Rectal smooth muscle tissue (tissue), 1 donor: ENCODE measurements around the gene CATSPER1.

Experiments
- H3K27ac ChIP-seq: one replicate; pipeline ENCODE4 v1.7.0; 2013; ENCODE audit warnings: low read depth, low read length, inconsistent platforms
- H3K27me3 ChIP-seq: one replicate; pipeline ENCODE4 v1.7.0; 2013; ENCODE audit warnings: low read length; ENCODE audit not compliant: control insufficient read depth, insufficient read depth
- H3K36me3 ChIP-seq: one replicate; pipeline ENCODE4 v1.7.0; 2013; ENCODE audit warnings: low read length; ENCODE audit not compliant: control insufficient read depth, insufficient read depth
- H3K4me1 ChIP-seq: one replicate; pipeline ENCODE4 v1.7.0; 2013; ENCODE audit warnings: low read length; ENCODE audit not compliant: control insufficient read depth, insufficient read depth
- H3K4me3 ChIP-seq: one replicate; pipeline ENCODE4 v1.7.0; 2013; ENCODE audit warnings: low read length
- H3K9ac ChIP-seq: one replicate; pipeline ENCODE4 v1.7.0; 2013; ENCODE audit warnings: low read length

Gene CATSPER1

DNA sequence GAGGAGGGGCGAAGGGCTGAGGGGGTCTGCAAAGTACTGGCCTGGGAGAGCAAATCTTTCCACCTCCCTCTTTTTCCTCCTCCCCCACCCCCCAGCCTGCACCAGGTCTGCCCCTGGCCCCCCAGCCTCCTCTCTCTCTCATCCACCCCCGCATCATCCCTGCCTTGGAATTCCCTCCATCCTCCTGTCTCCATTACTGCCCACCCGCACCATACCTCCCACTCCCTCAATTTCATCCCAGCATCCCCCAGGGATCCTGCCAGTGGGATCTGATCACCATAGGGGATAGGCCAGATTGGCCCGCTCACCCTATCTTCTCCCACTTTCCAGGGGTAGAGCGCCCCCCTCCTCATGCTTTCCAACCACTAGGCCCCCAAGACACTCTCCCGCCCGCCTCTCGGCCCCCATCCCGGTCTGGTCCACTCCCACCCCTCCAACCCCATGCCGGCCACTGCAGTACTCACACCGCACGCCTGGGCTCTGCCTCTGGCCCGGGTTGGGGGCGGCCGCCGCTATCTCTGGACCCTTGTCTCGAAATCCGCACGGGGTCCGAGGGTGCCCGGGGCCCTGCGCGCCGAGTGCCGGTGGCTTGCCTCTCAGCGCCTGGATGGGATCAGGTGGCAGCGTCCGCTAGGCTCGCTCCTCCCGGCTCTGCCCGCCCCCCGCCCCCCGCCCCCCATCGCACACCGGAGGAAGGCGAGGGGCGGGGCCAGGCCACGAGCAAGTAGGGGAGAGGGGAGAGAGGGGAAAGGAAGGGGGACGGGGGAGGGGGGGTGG, 22.5 kb upstream of the CATSPER1 start, which contains the start of gene GAL3ST3:
Gene GAL3ST3 (minus strand): TSS at position 615 of the 777 bp plus-strand sequence. CDS start 3,746 bp downstream, outside the sequence.
- Histone ChIP-seq H3K9ac (no peak within 1 kb of the TSS), H3K36me3 (no peaks in the 10 kb centered on the region), H3K27ac (no peak within 1 kb of the TSS), H3K4me3 (no peak within 1 kb of the TSS), H3K4me1 (peaks cover 13% of the 10 kb centered on the region), H3K27me3 (peaks cover 6% of the 10 kb centered on the region)

- no peak overlapping the region for H3K4me3 ChIP-seq
- no peak overlapping the region for H3K27ac ChIP-seq
- no peaks in the 10 kb centered on the region for H3K36me3 ChIP-seq
- H3K9ac ChIP-seq, result no peak overlapping the region
- peaks cover 4% of the 10 kb centered on the region for H3K4me1 ChIP-seq
- H3K27me3 ChIP-seq, result peaks cover 6% of the 10 kb centered on the region
Measured at GRCh38 chr11:66047541-66048365, 21.5 kb upstream of the CATSPER1 start.

- H3K4me1 ChIP-seq, result peaks cover 4% of the 10 kb centered on the region
- H3K36me3 ChIP-seq, result no peaks in the 10 kb centered on the region
- no peak overlapping the region for H3K4me3 ChIP-seq
- H3K9ac ChIP-seq, result no peak overlapping the region
- no peak overlapping the region for H3K27ac ChIP-seq
- peaks cover 6% of the 10 kb centered on the region for H3K27me3 ChIP-seq
Measured at GRCh38 chr11:66046901-66047300, 20.6 kb upstream of the CATSPER1 start.

GRCh38 chr11:66045177-66045639, 18.9 kb upstream of the CATSPER1 start:
- H3K27me3 ChIP-seq, result peaks cover 6% of the 10 kb centered on the region
- no peak overlapping the region for H3K27ac ChIP-seq
- H3K36me3 ChIP-seq, result no peaks in the 10 kb centered on the region
- H3K4me3 ChIP-seq, result no peak overlapping the region
- H3K9ac ChIP-seq, result no peak overlapping the region
- H3K4me1 ChIP-seq, result no peaks in the 10 kb centered on the region

DNA sequence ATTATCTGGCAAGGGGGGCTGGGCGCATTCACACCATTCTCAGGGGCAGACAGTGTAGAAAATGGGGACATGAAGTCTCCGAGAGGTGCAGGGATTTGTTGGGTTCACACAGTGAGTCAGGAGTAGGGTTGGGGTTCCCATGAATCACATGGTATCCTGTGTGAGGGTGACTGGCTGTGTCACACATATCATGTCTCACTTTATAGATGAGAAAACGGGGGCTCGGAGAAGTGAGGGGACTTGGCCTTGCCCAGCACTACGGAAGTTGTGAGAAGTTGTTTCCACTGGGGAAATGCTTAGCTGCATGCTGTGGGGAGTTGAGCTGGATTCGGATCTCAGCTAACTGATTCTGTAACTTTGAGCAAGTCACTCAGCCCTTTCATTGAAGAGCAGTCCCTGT, 18.5 kb upstream of the CATSPER1 start:
- no peak overlapping the region for H3K9ac ChIP-seq
- H3K4me3 ChIP-seq, result no peak overlapping the region
- no peaks in the 10 kb centered on the region for H3K36me3 ChIP-seq

GRCh38 chr11:66042996-66043906, 17.0 kb upstream of the CATSPER1 start:
- Histone ChIP-seq H3K27ac (no peak overlapping the region), H3K9ac (no peak overlapping the region)

More for the DNA sequence above, 18.5 kb upstream of the CATSPER1 start:
- Histone ChIP-seq H3K27me3 (peaks cover 6% of the 10 kb centered on the region), H3K27ac (no peak overlapping the region), H3K4me1 (no peaks in the 10 kb centered on the region)

GRCh38 chr11:66042227-66042995, 16.1 kb upstream of the CATSPER1 start:
- Histone ChIP-seq H3K4me1 (no peaks in the 10 kb centered on the region), H3K27ac (no peak overlapping the region), H3K4me3 (no peak overlapping the region), H3K27me3 (no peaks in the 10 kb centered on the region), H3K36me3 (no peaks in the 10 kb centered on the region), H3K9ac (no peak overlapping the region)

More at GRCh38 chr11:66042996-66043906, 17.0 kb upstream of the CATSPER1 start:
- H3K36me3 ChIP-seq, result no peaks in the 10 kb centered on the region
- no peaks in the 10 kb centered on the region for H3K4me1 ChIP-seq
- no peak overlapping the region for H3K4me3 ChIP-seq
- H3K27me3 ChIP-seq, result no peaks in the 10 kb centered on the region

- Histone ChIP-seq H3K4me3 (no peak overlapping the region), H3K27ac (no peak overlapping the region), H3K4me1 (no peaks in the 10 kb centered on the region), H3K9ac (no peak overlapping the region), H3K36me3 (no peaks in the 10 kb centered on the region), H3K27me3 (no peaks in the 10 kb centered on the region)
Measured at GRCh38 chr11:66039765-66040164, 13.5 kb upstream of the CATSPER1 start.

DNA sequence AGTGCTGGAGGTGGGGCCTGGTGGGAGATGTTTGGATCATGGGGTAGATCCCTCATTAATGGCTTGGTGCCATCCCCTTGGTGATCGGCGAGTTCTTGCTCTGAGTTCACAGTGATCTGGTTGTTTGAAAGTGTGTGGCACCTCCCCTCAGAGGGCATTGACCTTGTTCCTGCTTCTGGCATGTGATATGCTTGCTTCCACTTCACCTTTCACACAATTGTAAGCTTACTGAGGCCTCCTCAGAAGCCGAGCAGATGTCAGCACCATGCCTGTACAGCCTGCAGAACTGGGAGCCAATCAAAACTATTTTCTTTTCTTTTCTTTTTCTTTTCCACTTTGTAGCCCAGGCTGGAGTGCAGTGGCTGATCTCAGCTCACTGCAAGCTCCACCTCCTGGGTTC, 11.0 kb upstream of the CATSPER1 start:
- Histone ChIP-seq H3K36me3 (no peaks in the 10 kb centered on the region), H3K27me3 (no peaks in the 10 kb centered on the region), H3K4me3 (no peak overlapping the region), H3K4me1 (no peaks in the 10 kb centered on the region), H3K9ac (no peak overlapping the region), H3K27ac (no peak overlapping the region)

DNA sequence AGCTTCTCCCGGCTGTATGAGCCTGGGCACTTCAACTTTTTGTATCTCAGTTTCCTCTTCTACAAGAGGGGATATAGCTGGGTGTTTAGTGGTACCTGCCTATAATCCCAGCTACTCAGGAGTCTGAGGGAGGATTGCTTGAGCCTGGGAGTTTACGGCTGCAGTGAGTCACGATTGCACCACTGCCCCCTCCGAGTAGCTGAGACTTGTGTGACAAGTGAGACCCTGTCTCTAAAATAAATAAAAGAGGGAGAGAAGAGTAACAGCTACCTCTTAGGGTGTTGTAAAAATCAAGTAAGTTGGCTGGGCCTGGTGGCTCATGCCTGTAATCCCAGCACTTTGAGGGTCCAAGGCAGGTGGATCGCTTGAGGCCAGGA, 10.0 kb upstream of the CATSPER1 start:
- no peaks in the 10 kb centered on the region for H3K36me3 ChIP-seq
- H3K4me3 ChIP-seq, result no peak overlapping the region
- H3K4me1 ChIP-seq, result no peaks in the 10 kb centered on the region
- H3K9ac ChIP-seq, result no peak overlapping the region
- no peaks in the 10 kb centered on the region for H3K27me3 ChIP-seq
- no peak overlapping the region for H3K27ac ChIP-seq

DNA sequence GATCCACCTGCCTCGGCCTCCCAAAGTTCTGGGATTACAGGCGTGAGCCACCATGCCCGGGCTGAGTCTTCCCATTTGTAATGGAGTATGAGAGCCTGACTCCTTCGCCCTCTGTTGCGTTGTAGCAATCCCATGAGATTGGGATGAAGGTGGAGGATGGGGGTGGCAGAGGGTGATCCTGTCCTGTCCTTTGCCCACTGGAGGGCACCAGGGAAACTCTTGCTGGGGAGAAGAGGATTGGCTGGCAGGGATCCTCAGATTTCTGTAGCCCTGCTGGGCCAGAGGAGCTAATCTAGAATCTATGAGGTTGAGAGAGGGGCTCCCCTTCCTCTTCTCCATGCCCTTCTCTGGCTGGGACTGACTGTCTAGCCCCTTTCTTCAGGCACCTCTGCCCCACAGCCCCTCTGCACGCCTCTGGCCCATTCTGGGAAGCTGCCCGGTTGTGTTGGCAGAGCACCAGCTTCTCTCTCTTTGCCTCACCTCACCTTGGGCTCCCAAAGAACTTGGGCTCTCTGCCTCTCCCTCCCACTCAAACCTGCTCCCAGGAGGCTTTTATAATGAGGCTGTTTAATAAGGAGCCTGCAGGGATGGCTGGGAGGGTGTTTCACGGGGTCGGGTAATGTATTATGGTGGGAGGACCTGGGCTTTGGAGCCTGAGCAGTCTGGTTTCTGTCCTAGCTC, 9.5 kb upstream of the CATSPER1 start:
- Histone ChIP-seq H3K36me3 (no peaks in the 10 kb centered on the region), H3K4me1 (no peaks in the 10 kb centered on the region), H3K27me3 (no peaks in the 10 kb centered on the region), H3K9ac (no peak overlapping the region), H3K27ac (no peak overlapping the region), H3K4me3 (no peak overlapping the region)
